HG03432 (cell line): ENCODE data around the gene ZHX3.
A peak's percentile ranks its signal among the peaks of the same experiment; 100 is the strongest.
"Not testable (repeated sequence)": the region's sequence is repeated elsewhere in the genome, so short reads cannot be mapped to it uniquely, and the experiment has no call there.

Experiments
- ATAC-seq: cut with Tn5 transposase; IDR thresholded peaks from one replicate; pipeline ENCODE4 v1.9.1; 2021; ENCODE audit warnings: mild to moderate bottlenecking, moderate library complexity; ENCODE audit not compliant: unreplicated experiment

Gene ZHX3

GRCh38 chr20:41264819-41265218, 52.7 kb downstream of the ZHX3 start:
- ATAC-seq: no peak

- no peak for ATAC-seq
Observed at GRCh38 chr20:41261790-41262717, 55.5 kb downstream of the ZHX3 start.

GRCh38 chr20:41261260-41261659, 56.3 kb downstream of the ZHX3 start:
- ATAC-seq: no peak

- ATAC-seq: no peak
Observed at GRCh38 chr20:41260734-41261220, 56.8 kb downstream of the ZHX3 start.

DNA sequence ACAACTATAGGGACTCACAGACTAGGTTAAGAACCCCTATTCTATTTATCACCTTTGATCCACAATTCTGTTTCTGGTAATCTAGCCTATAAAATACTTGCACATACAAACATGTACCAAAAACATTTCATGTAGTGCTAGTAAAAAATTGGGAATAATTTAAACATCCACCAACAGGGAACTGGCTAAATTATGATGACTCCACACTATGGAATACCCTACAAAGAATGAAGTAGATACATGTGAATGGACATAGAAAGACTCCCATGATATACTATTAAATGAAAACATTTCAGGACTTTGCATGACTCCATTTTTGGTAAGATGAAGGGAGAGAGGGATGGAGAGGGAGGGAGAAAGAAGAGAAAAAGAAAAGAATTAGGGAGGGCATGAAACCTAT, 58.2 kb downstream of the ZHX3 start:
- ATAC-seq: no peak

- ATAC-seq: no peak
Observed at GRCh38 chr20:41258474-41258873, 59.1 kb downstream of the ZHX3 start.

- no peak for ATAC-seq
Observed at GRCh38 chr20:41256516-41256915, 61.0 kb downstream of the ZHX3 start.

DNA sequence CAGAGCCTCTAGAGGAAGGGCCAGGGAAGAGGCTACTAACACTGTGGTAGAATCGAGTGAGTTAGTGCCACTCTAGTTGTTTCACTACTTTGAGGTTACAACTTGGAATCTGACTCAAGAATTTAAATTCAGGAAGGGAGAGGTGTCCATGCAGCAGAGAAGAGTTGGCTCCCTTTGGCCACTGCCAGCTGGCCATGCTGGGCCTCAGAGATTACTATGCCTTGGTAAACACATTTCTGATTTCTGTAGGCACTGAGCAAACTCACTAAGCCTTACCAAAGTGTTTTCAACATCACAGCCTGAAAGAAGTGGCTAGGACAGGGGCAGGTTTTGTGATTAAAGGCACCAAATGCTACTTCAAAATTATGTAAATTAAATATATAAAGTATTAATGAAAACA, 61.9 kb downstream of the ZHX3 start:
- no peak for ATAC-seq

- ATAC-seq: peak; percentile 60
Observed at GRCh38 chr20:41249411-41250281, 67.9 kb downstream of the ZHX3 start.

GRCh38 chr20:41248368-41249024, 69.0 kb downstream of the ZHX3 start:
- ATAC-seq: no peak

DNA sequence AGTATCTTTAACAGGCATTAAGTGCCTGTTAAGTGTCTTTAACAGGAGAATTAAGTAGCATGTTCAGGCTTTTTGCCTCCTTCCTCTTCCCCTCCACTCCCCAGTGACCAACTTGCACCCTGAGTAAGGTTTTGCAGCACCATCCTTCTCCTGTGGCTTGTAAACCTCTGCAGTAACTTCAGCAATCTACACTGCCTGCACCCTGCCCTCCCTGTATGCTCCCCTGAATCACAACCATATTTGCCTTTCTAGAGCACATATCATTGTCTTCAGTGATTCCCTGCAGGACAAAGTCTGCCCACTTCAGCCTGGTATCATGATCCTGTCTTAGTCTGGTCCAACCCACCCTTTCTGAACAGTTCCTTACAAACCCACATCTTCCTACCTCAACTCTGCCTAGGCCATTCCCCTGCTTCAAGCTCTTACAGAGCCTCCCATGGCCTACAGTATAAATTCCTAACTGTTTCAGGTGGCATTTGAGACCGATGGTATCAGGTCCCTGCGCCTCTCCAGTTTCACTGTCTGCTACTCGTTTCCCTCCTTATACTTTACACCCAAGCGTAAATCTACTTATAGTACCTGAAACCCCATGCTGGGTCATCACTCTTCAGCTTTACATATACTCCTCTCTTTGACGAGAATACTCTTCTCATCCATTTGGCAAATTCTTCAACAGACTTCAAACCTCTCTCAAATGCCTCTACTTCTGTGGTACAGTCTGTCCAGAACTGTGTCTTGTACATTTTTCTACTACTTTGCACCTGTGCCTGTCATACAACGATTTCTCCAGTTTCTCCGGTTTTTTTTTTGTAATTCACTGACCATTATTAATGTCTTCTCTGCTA, 69.8 kb downstream of the ZHX3 start:
- no peak for ATAC-seq

GRCh38 chr20:41245086-41245707, 72.3 kb downstream of the ZHX3 start:
- ATAC-seq: no peak

DNA sequence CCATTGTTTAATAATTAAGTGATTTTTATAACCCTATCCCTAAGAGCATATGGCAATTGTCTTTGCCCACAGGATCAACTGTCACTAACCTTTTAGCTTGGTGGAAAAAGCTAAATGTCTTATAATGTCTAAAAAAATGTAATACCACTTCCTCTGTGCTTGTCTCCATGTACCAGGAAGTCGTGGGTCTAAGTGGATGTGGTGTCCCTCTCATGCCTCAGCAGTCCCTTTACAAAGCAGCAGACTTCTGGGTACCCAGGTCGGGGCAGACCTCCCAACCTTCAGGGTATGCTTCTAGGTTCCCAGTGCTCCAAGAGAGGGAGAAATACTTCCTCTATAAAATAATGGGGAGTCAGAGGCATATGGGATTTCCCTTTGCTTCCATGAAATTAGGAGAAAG, 74.7 kb downstream of the ZHX3 start:
- ATAC-seq: no peak

GRCh38 chr20:41242352-41242751, 75.2 kb downstream of the ZHX3 start:
- no peak for ATAC-seq

GRCh38 chr20:41237233-41237632, 80.3 kb downstream of the ZHX3 start:
- not testable (repeated sequence) for ATAC-seq

- ATAC-seq: not testable (repeated sequence)
Observed at GRCh38 chr20:41236818-41237217, 80.7 kb downstream of the ZHX3 start.

GRCh38 chr20:41234546-41234945, 83.0 kb downstream of the ZHX3 start:
- ATAC-seq: no peak

GRCh38 chr20:41234041-41234440, 83.5 kb downstream of the ZHX3 start:
- no peak for ATAC-seq

DNA sequence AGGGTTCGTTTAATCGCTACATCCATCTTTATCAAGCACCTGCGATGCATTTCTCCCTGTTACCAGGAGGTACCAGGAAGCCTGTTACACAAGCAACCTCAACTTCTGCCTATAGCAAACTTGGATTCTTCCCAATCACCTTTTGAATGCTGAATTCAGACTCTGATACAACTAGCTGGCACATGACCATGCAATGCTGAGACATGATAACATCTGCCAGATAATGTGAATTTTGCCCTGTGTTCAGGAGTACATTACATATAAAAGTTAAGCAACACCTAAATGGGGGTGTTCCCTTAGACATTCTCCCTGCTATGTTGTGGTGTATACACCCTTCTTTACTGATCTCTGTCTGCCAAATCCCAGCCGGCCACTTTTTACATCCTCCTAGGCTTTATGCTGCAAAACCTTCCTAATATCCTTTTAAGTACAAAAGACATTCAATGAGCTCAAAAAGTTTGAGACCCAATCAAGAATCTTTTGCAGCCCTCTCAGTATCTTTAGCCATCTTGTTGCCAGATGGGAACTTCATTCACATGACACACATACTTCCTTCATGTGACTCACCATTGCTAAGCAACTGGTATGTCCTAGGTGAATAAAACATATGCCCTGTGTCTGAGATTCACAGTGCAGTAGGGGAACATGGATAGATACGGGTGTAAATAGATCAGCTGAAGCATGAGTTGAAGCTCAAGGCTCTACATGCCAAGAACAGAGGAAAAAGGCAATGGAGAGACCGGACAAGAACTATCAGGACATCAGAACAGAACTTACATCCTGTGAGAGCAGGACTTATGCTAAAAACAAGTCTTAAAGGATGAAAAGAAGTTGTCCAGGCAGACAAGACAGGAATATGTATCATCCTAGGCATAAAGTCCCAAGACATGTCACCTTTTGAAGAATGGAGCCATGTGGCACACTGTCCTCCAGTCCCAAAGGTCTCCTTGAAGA, 84.3 kb downstream of the ZHX3 start:
- ATAC-seq: no peak
